Neuronal stem cell (in vitro differentiated cells): ENCODE data around the gene GPX1.

Experiments
- DNase-seq: peaks from one replicate; pipeline ENCODE4 v3.0.0-alpha.2; 2013; ENCODE audit warnings: low spot score
- H2AFZ ChIP-seq: one replicate; pipeline ENCODE4 v1.6.1; 2013; ENCODE audit warnings: mild to moderate bottlenecking, low read length, inconsistent platforms
- H2AK5ac ChIP-seq: 2 replicates; pipeline ENCODE4 v1.6.1; 2013; ENCODE audit warnings: low read depth, mild to moderate bottlenecking, inconsistent platforms, low read length, moderate library complexity, mixed read lengths
- H2BK120ac ChIP-seq: 2 replicates; pipeline ENCODE4 v1.6.1; 2013; ENCODE audit warnings: low read depth, mild to moderate bottlenecking, inconsistent platforms, low read length, moderate library complexity, mixed read lengths
- H2BK12ac ChIP-seq: one replicate; pipeline ENCODE4 v1.6.1; 2013; ENCODE audit warnings: low read length, inconsistent platforms
- H2BK15ac ChIP-seq: 2 replicates; pipeline ENCODE4 v1.6.1; 2013; ENCODE audit warnings: mild to moderate bottlenecking, low read length, inconsistent platforms, mixed read lengths
- H2BK5ac ChIP-seq: one replicate; pipeline ENCODE4 v1.6.1; 2013; ENCODE audit warnings: inconsistent platforms, mild to moderate bottlenecking, low read length, moderate library complexity
- H3K14ac ChIP-seq: one replicate; pipeline ENCODE4 v1.6.1; 2013; ENCODE audit warnings: low read length, inconsistent platforms
- H3K18ac ChIP-seq: 2 replicates; pipeline ENCODE4 v1.6.1; 2013; ENCODE audit warnings: low read length, inconsistent platforms
- H3K23ac ChIP-seq: 2 replicates; pipeline ENCODE4 v1.6.1; 2013; ENCODE audit warnings: low read depth, mild to moderate bottlenecking, mixed read lengths, low read length, inconsistent platforms; ENCODE audit not compliant: poor library complexity
- H3K27ac ChIP-seq: replicated peaks from 3 replicates; pipeline ENCODE4 v1.5.1; 2013; ENCODE audit warnings: low read length, inconsistent platforms
- H3K27me3 ChIP-seq, 3 experiments: 2 replicates each; pipeline ENCODE4 v1.6.1; 2013; ENCODE audit warnings: low read length in 3 of 3, mild to moderate bottlenecking in 2 of 3, inconsistent platforms in 1 of 3, low read depth in 1 of 3, mixed read lengths in 1 of 3, moderate library complexity in 1 of 3; ENCODE audit not compliant: control insufficient read depth in 3 of 3, insufficient read depth in 3 of 3
- H3K36me3 ChIP-seq, 2 donors: replicated peaks in 1 of 2; 2 replicates each; pipeline ENCODE4 v1.6.1; 2013; ENCODE audit warnings: low read length in 2 of 2; ENCODE audit not compliant: control insufficient read depth in 2 of 2, insufficient read depth in 2 of 2
- H3K4ac ChIP-seq: 2 replicates; pipeline ENCODE4 v1.6.1; 2013; ENCODE audit warnings: inconsistent platforms, mild to moderate bottlenecking, low read length, moderate library complexity
- H3K4me1 ChIP-seq, 2 donors: 1 replicate in 1 of 2; 2 replicates in 1 of 2; pipeline ENCODE4 v1.6.1; 2013; ENCODE audit warnings: low read length in 2 of 2, low read depth in 1 of 2; ENCODE audit not compliant: control insufficient read depth in 2 of 2, insufficient read depth in 1 of 2
- H3K4me2 ChIP-seq: one replicate; pipeline ENCODE4 v1.6.1; 2013; ENCODE audit warnings: mild to moderate bottlenecking, low read length, inconsistent platforms; ENCODE audit not compliant: insufficient read depth, poor library complexity, severe bottlenecking
- H3K4me3 ChIP-seq, 2 donors: 2 replicates each; pipeline ENCODE4 v1.5.1; 2013; ENCODE audit warnings: low read length in 2 of 2, mild to moderate bottlenecking in 2 of 2, inconsistent platforms in 1 of 2, moderate library complexity in 1 of 2
- H3K79me1 ChIP-seq: one replicate; pipeline ENCODE4 v1.6.1; 2013; ENCODE audit warnings: low read depth, mild to moderate bottlenecking, inconsistent platforms, low read length, moderate library complexity
- H3K9ac ChIP-seq: one replicate; pipeline ENCODE4 v1.6.1; 2013; ENCODE audit warnings: mild to moderate bottlenecking, low read depth, low read length, inconsistent platforms; ENCODE audit not compliant: poor library complexity
- H3K9me3 ChIP-seq, 2 donors: replicated peaks in 1 of 2; 2 replicates each; pipeline versions ENCODE3 to v1.6.1; 2013; ENCODE audit warnings: low read length in 2 of 2, mild to moderate bottlenecking in 2 of 2, inconsistent platforms in 1 of 2, low read depth in 1 of 2, mixed read lengths in 1 of 2, moderate library complexity in 1 of 2; ENCODE audit not compliant: control insufficient read depth in 2 of 2, insufficient read depth in 1 of 2
- H4K8ac ChIP-seq: one replicate; pipeline ENCODE4 v1.6.1; 2013; ENCODE audit warnings: low read depth, mild to moderate bottlenecking, inconsistent platforms, low read length, moderate library complexity
- H4K91ac ChIP-seq: one replicate; pipeline ENCODE4 v1.6.1; 2013; ENCODE audit warnings: low read length, low read depth, mild to moderate bottlenecking, inconsistent platforms; ENCODE audit not compliant: poor library complexity
- WGBS, 2 donors: extraction: QIAGEN DNeasy Blood & Tissue Kit; methylation state at CpG; one replicate each; pipeline ENCODE4 v1.1.7; 2013; ENCODE audit warnings: missing lambda C conversion rate in 2 of 2, mixed read lengths in 1 of 2; ENCODE audit not compliant: insufficient read length in 2 of 2, insufficient replicate concordance in 1 of 2; ENCODE audit errors: extremely low coverage in 2 of 2; 5-methylcytosine and 5-hydroxymethylcytosine counted together

Gene GPX1

GRCh38 chr3:49313896-49314688 is 44.1 kb downstream of the GPX1 start:
- H3K4me1 ChIP-seq, result no peaks in the 10 kb centered on the region
- no peak overlapping the region for H2AK5ac ChIP-seq
- no peaks in the 10 kb centered on the region for H3K27me3 ChIP-seq
- no peak overlapping the region for H2BK12ac ChIP-seq
- H3K79me1 ChIP-seq, result no peaks in the 10 kb centered on the region
- H3K23ac ChIP-seq, result no peak overlapping the region
- no peak overlapping the region for H2BK15ac ChIP-seq
- no peak overlapping the region for H3K9ac ChIP-seq
- H2BK5ac ChIP-seq, result no peak overlapping the region
- no peak overlapping the region for H3K4ac ChIP-seq
- H4K8ac ChIP-seq, result no peak overlapping the region
- H3K14ac ChIP-seq, result no peak overlapping the region
- DNase-seq, result no peak
- H3K36me3 ChIP-seq, result peaks cover 18 to 75% of the 10 kb centered on the region in 2 donors
- no peak overlapping the region for H2AFZ ChIP-seq
- no peak overlapping the region for H3K4me3 ChIP-seq
- no peak overlapping the region for H3K4me2 ChIP-seq
- H3K27ac ChIP-seq, result no peak overlapping the region
- no peak overlapping the region for H2BK120ac ChIP-seq
- H3K9me3 ChIP-seq, result no peaks in the 10 kb centered on the region
- WGBS, 2 donors, result no CpG with 5 or more reads among the region's 1 CpG
- H3K18ac ChIP-seq, result no peak overlapping the region
- no peak overlapping the region for H4K91ac ChIP-seq

GRCh38 chr3:49311283-49311682 is 46.9 kb downstream of the GPX1 start:
- H2BK12ac ChIP-seq, result no peak overlapping the region
- H3K4me1 ChIP-seq, result no peaks in the 10 kb centered on the region
- DNase-seq, result no peak
- H2AK5ac ChIP-seq, result no peak overlapping the region
- no peak overlapping the region for H3K18ac ChIP-seq
- no peak overlapping the region for H4K91ac ChIP-seq
- no peak overlapping the region for H2AFZ ChIP-seq
- H3K27me3 ChIP-seq, result no peaks in the 10 kb centered on the region
- WGBS, 2 donors, result no CpG with 5 or more reads among the region's 3 CpGs
- no peak overlapping the region for H2BK15ac ChIP-seq
- no peak overlapping the region for H3K27ac ChIP-seq
- no peak overlapping the region for H3K4me2 ChIP-seq
- no peak overlapping the region for H2BK120ac ChIP-seq
- no peak overlapping the region for H3K4ac ChIP-seq
- no peak overlapping the region for H3K23ac ChIP-seq
- no peak overlapping the region for H4K8ac ChIP-seq
- no peak overlapping the region for H2BK5ac ChIP-seq
- no peak overlapping the region for H3K9ac ChIP-seq
- H3K14ac ChIP-seq, result no peak overlapping the region
- no peak overlapping the region for H3K4me3 ChIP-seq
- H3K79me1 ChIP-seq, result no peaks in the 10 kb centered on the region
- peaks cover 10 to 81% of the 10 kb centered on the region in 2 donors for H3K36me3 ChIP-seq
- H3K9me3 ChIP-seq, result no peaks in the 10 kb centered on the region

GRCh38 chr3:49310677-49311076 is 47.5 kb downstream of the GPX1 start:
- Histone ChIP-seq H3K36me3 (peaks cover 12 to 81% of the 10 kb centered on the region in 2 donors), H3K23ac (no peak overlapping the region)
- no peak for DNase-seq

More at GRCh38 chr3:49310677-49311076, 47.5 kb downstream of the GPX1 start:
- Histone ChIP-seq H4K8ac (no peak overlapping the region), H3K9ac (no peak overlapping the region), H3K4ac (no peak overlapping the region), H2BK12ac (no peak overlapping the region), H3K4me1 (no peaks in the 10 kb centered on the region), H2AK5ac (no peak overlapping the region), H3K18ac (no peak overlapping the region), H2BK15ac (no peak overlapping the region), H3K14ac (no peak overlapping the region), H4K91ac (no peak overlapping the region), H2AFZ (no peak overlapping the region), H3K9me3 (no peaks in the 10 kb centered on the region), H3K4me3 (no peak overlapping the region), H2BK120ac (no peak overlapping the region), H3K79me1 (no peaks in the 10 kb centered on the region), H2BK5ac (no peak overlapping the region), H3K27ac (no peak overlapping the region), H3K4me2 (no peak overlapping the region), H3K27me3 (no peaks in the 10 kb centered on the region)
- whole genome bisulfite sequencing, 2 donors, result no CpG with 5 or more reads among the region's 1 CpG
